Neural progenitor cell (in vitro differentiated cells): ENCODE results near the gene ZFP36L2. TPM values are rescaled to one million over a fixed set of nuclear protein-coding genes. Genes with fewer than 3 reads are reported as not detected.

Source experiments
- DNase-seq: peaks from one replicate; pipeline ENCODE4 v3.0.0-alpha.2; 2016; ENCODE audit warnings: low spot score
- H2AFZ ChIP-seq: fragments of 200-600 bp; sonication (generic); replicated peaks from 2 replicates; pipeline ENCODE4 v1.6.1; 2016; ENCODE audit warnings: antibody characterized with exemption
- H3F3A ChIP-seq: fragments of 200-600 bp; sonication (generic); 2 replicates; pipeline ENCODE4 v1.6.1; 2016; ENCODE audit warnings: antibody characterized with exemption, low read depth
- H3K27ac ChIP-seq: fragments of 200-600 bp; sonication (generic); 2 replicates; pipeline ENCODE4 v1.5.1; 2016; ENCODE audit warnings: mild to moderate bottlenecking
- H3K27me3 ChIP-seq: fragments of 200-600 bp; sonication (generic); 2 replicates; pipeline ENCODE4 v1.6.1; 2016; ENCODE audit warnings: mild to moderate bottlenecking, moderate library complexity
- H3K36me3 ChIP-seq: fragments of 200-600 bp; sonication (generic); 2 replicates; pipeline ENCODE4 v1.5.1; 2016
- H3K4me1 ChIP-seq: fragments of 200-600 bp; sonication (generic); 2 replicates; pipeline ENCODE4 v1.6.1; 2016; ENCODE audit warnings: mixed run types
- H3K4me2 ChIP-seq: fragments of 200-600 bp; sonication (generic); 2 replicates; pipeline ENCODE4 v1.6.1; 2016
- H3K4me3 ChIP-seq: fragments of 200-600 bp; sonication (generic); 2 replicates; pipeline ENCODE4 v1.5.1; 2016
- H3K79me2 ChIP-seq: fragments of 200-600 bp; sonication (generic); 2 replicates; pipeline ENCODE4 v1.6.1; 2016; ENCODE audit warnings: low read depth
- H3K9ac ChIP-seq: fragments of 200-600 bp; sonication (generic); 2 replicates; pipeline ENCODE4 v1.6.1; 2016
- H3K9me3 ChIP-seq: fragments of 200-600 bp; sonication (generic); 2 replicates; pipeline ENCODE4 v1.5.1; 2016; ENCODE audit warnings: low read depth
- H4K20me1 ChIP-seq: fragments of 200-600 bp; sonication (generic); 2 replicates; pipeline ENCODE4 v1.6.1; 2016; ENCODE audit warnings: low read depth
- H3K27ac Mint-ChIP-seq: 3 replicates; pipeline ENCODE4 v1.8.0; 2021; ENCODE audit warnings: mixed read lengths
- H3K27me3 Mint-ChIP-seq: 2 replicates; pipeline ENCODE4 v1.8.0; 2022; ENCODE audit warnings: low read depth, mild to moderate bottlenecking, inconsistent platforms, moderate library complexity, mixed read lengths; ENCODE audit not compliant: insufficient read depth
- H3K36me3 Mint-ChIP-seq: 3 replicates; pipeline ENCODE4 v1.8.0; 2021; ENCODE audit warnings: mixed read lengths
- H3K4me1 Mint-ChIP-seq: 3 replicates; pipeline ENCODE4 v1.8.0; 2021; ENCODE audit warnings: mixed read lengths
- H3K4me3 Mint-ChIP-seq: 3 replicates; pipeline ENCODE4 v1.8.0; 2021; ENCODE audit warnings: mild to moderate bottlenecking, moderate library complexity, mixed read lengths
- H3K9me3 Mint-ChIP-seq: 3 replicates; pipeline ENCODE4 v1.8.0; 2020; ENCODE audit warnings: mixed read lengths
- EZH2 ChIP-seq: fragments of 200-600 bp; sonication (generic); IDR thresholded peaks from 2 replicates; pipeline ENCODE4 v1.6.1; 2017; ENCODE audit warnings: antibody characterized with exemption, mild to moderate bottlenecking, moderate library complexity
- EZH2phosphoT487 ChIP-seq: fragments of 200-600 bp; sonication (generic); IDR thresholded peaks from 2 replicates; pipeline ENCODE4 v1.6.1; 2017; ENCODE audit warnings: antibody characterized with exemption
- total RNA-seq: library from RNA; depleted of rRNA; stranded (reverse); fragments of >200 nt; gene quantifications from 2 replicates; pipeline ENCODE4 v1.2.3, GENCODE V29; 2015; ENCODE audit warnings: low replicate concordance
- TF ChIP-seq, protein P1 (sequence below): fragments of 200-600 bp; sonication (generic); IDR thresholded peaks from 2 replicates; pipeline ENCODE4 v1.5.1; 2017; ENCODE audit warnings: antibody characterized with exemption, mild to moderate bottlenecking

ZFP36L2 gene
- total RNA-seq, 1 donor from 2014 or later = 13.8 TPM

DNA sequence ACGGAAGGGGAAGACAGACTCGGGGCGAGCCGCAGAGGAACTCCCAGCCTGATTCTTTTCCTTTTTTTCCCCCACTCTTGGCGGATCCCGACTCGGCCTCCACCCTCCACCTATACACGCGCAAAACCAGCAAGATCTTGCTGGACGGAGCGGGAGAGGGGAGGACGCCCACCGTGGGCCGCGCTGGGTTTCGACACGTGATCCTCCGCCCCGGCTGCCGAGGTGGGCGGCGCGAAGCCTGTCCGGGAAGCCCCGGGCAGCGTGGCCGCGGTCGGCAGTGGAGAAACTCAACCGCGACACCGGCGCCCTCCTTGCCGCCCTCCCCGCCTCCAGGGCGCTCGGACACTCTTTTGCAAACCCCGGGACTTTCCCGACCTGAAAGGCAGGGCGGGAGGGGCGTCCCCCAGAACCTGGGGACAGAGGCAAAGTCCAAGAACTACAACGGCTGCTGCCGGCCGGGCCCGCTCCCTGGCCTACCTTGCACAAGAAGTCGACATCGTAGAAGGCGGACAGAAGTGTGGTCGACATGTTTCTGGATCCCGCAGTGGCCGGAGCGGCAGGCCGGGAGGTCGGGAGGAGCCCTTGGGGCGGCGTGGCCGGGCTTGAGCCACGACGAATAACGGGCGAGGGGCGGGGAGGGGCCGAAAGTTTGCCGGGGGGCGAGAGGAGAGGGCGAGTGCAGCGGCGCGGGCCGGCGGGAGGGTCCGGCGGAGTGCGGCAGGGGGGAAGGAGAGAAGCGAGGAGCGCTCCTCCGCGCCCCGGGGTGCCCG, 433 bp downstream of the ZFP36L2 start:
- no peak overlapping the region for H2AFZ ChIP-seq

DNA sequence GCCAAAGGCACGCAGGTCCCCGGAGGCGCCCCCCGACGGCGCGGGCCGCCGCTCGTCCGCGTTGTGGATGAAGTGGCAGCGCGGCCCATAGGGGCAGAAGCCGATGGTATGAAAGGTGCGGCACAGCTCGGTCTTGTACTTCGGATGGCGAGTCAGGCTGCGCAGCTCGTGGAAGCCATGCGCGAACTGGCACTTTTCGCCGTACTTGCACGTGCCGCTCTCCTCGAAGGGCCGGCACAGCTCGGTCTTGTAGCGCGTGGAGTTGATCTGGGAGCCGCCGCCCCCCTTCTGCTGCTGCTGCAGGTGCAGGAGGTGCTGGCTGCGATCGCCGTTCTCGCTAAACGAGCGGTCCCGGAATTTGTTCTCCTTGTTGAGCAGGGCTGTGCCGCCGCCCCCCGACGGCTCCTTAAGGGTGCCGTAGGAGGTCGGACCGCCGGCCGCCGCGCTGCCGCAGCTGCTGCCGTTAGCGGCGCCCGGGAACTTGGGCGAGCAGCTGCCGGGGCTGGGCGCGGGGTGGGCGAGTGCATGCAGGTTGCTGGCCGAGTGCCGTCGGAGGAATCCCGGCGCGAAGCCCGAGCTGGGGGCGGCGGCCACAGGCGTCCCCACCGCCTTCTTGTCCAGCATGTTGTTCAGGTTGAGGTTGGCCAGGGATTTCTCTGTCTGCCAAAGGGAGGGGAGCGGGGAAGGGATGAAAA, 1.2 kb downstream of the ZFP36L2 start:
- no peaks in the 10 kb centered on the region for H3K27me3 ChIP-seq
- H4K20me1 ChIP-seq = peaks cover 49% of the 10 kb centered on the region
- peak overlapping the region; percentile 86 for H3K27ac ChIP-seq
- Mint-ChIP-seq H3K9me3 (no peaks in the 10 kb centered on the region), H3K36me3 (peaks cover 8% of the 10 kb centered on the region), H3K4me3 (peak overlapping the region; percentile 92), H3K27me3 (peaks cover 3% of the 10 kb centered on the region), H3K4me1 (peaks cover 51% of the 10 kb centered on the region), H3K27ac (peak overlapping the region; percentile 37)
- no peak overlapping the region for H2AFZ ChIP-seq
- H3K9me3 ChIP-seq = no peaks in the 10 kb centered on the region
- H3K4me2 ChIP-seq = peak overlapping the region; percentile 87
- peak overlapping the region; percentile 83 for H3K4me3 ChIP-seq
- H3K9ac ChIP-seq = peak overlapping the region; percentile 29
- DNase-seq = peak; percentile 74
- H3F3A ChIP-seq = peaks cover 87% of the 10 kb centered on the region
- peaks cover 67% of the 10 kb centered on the region for H3K79me2 ChIP-seq
- H3K4me1 ChIP-seq = peaks cover 50% of the 10 kb centered on the region
- no peaks in the 10 kb centered on the region for H3K36me3 ChIP-seq
- TF ChIP-seq, protein P1, sequence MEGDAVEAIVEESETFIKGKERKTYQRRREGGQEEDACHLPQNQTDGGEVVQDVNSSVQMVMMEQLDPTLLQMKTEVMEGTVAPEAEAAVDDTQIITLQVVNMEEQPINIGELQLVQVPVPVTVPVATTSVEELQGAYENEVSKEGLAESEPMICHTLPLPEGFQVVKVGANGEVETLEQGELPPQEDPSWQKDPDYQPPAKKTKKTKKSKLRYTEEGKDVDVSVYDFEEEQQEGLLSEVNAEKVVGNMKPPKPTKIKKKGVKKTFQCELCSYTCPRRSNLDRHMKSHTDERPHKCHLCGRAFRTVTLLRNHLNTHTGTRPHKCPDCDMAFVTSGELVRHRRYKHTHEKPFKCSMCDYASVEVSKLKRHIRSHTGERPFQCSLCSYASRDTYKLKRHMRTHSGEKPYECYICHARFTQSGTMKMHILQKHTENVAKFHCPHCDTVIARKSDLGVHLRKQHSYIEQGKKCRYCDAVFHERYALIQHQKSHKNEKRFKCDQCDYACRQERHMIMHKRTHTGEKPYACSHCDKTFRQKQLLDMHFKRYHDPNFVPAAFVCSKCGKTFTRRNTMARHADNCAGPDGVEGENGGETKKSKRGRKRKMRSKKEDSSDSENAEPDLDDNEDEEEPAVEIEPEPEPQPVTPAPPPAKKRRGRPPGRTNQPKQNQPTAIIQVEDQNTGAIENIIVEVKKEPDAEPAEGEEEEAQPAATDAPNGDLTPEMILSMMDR = no peak
- TF ChIP-seq EZH2phosphoT487 (no peak), EZH2 (no peak)

More for the DNA sequence above, 433 bp downstream of the ZFP36L2 start:
- Histone ChIP-seq H3K4me1 (peaks cover 47% of the 10 kb centered on the region), H3K36me3 (no peaks in the 10 kb centered on the region), H3K79me2 (peaks cover 67% of the 10 kb centered on the region), H3K9ac (peak overlapping the region; percentile 29), H4K20me1 (peaks cover 47% of the 10 kb centered on the region), H3F3A (peaks cover 87% of the 10 kb centered on the region), H3K4me2 (peak overlapping the region; percentile 87), H3K27ac (peak overlapping the region; percentile 86), H3K27me3 (no peaks in the 10 kb centered on the region), H3K4me3 (peak overlapping the region; percentile 83), H3K9me3 (no peaks in the 10 kb centered on the region)
- TF ChIP-seq, protein P1 = no peak
- TF ChIP-seq EZH2 (peak; percentile 5), EZH2phosphoT487 (no peak)
- DNase-seq = peak; percentile 86
- H3K27ac Mint-ChIP-seq = peak overlapping the region; percentile 69
- H3K9me3 Mint-ChIP-seq = no peaks in the 10 kb centered on the region
- H3K27me3 Mint-ChIP-seq = peaks cover 5% of the 10 kb centered on the region
- H3K4me1 Mint-ChIP-seq = peaks cover 49% of the 10 kb centered on the region
- peak overlapping the region; percentile 92 for H3K4me3 Mint-ChIP-seq
- peaks cover 8% of the 10 kb centered on the region for H3K36me3 Mint-ChIP-seq

DNA sequence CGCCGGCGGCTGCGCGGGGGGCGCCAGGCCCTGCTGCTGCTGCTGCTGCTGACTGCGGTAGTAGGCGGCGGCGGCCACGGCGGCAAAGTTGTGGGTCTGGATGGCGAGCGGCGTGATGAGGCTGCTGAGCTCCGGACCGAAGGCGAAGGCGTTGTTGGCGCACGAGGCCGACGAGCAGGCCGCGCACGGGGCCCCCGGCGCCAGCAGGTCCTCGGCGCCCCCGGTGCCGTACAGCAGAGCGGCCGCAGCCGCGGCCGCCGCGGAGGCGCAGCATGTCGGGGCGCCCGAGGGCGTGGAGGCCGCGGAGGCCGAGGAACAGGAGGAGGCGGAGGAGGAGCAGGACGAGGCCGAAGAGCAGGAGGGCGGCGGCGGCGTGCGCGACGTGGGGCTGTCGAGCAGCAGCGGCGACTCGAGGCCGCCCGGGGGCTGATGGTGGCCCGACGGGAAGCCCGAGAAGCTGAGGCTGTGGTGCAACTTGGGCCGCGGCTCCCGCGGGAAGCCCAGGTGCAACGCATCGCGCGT, 1.8 kb downstream of the ZFP36L2 start:
- no peaks in the 10 kb centered on the region for H3K9me3 ChIP-seq
- H3K4me2 ChIP-seq = peak overlapping the region; percentile 87

More for the DNA sequence above, 1.8 kb downstream of the ZFP36L2 start:
- Mint-ChIP-seq H3K4me3 (peak overlapping the region; percentile 95), H3K4me1 (peaks cover 57% of the 10 kb centered on the region), H3K9me3 (no peaks in the 10 kb centered on the region), H3K27ac (no peak overlapping the region), H3K27me3 (peaks cover 3% of the 10 kb centered on the region), H3K36me3 (peaks cover 8% of the 10 kb centered on the region)
- H3F3A ChIP-seq = peaks cover 87% of the 10 kb centered on the region
- peak overlapping the region; percentile 83 for H3K4me3 ChIP-seq
- DNase-seq = peak; percentile 64
- no peaks in the 10 kb centered on the region for H3K36me3 ChIP-seq
- H2AFZ ChIP-seq = no peak overlapping the region
- H3K9ac ChIP-seq = no peak overlapping the region
- no peak for TF ChIP-seq EZH2
- TF ChIP-seq EZH2phosphoT487 = no peak
- TF ChIP-seq, protein P1 = no peak
- H3K27ac ChIP-seq = peak overlapping the region; percentile 46
- H3K27me3 ChIP-seq = no peaks in the 10 kb centered on the region
- H3K4me1 ChIP-seq = peaks cover 54% of the 10 kb centered on the region
- peaks cover 67% of the 10 kb centered on the region for H3K79me2 ChIP-seq
- H4K20me1 ChIP-seq = peaks cover 49% of the 10 kb centered on the region
